HG03439 (cell line): Measurements from ENCODE around the gene CENPU.
"Not testable (repeated sequence)": the region's sequence is repeated elsewhere in the genome, so short reads cannot be mapped to it uniquely, and the experiment has no call there.

Experiments used
- ATAC-seq: cut with Tn5 transposase; IDR thresholded peaks from one replicate; pipeline ENCODE4 v1.9.1; 2021; ENCODE audit warnings: mild to moderate bottlenecking, moderate library complexity; ENCODE audit not compliant: unreplicated experiment

The CENPU gene

GRCh38 chr4:184752496-184753275 is 18.8 kb upstream of the CENPU start:
- no peak for ATAC-seq

- ATAC-seq: no peak
Observed at GRCh38 chr4:184751585-184751956, 17.7 kb upstream of the CENPU start.

- no peak for ATAC-seq
Observed at GRCh38 chr4:184750926-184751584, 17.2 kb upstream of the CENPU start.

- ATAC-seq: no peak
Observed at GRCh38 chr4:184748251-184748652, 14.4 kb upstream of the CENPU start.

- no peak for ATAC-seq
Observed at GRCh38 chr4:184747034-184747830, 13.3 kb upstream of the CENPU start.

- ATAC-seq: no peak
Observed at GRCh38 chr4:184745831-184746795, 12.2 kb upstream of the CENPU start.

- no peak for ATAC-seq
Observed at GRCh38 chr4:184744236-184744635, 10.3 kb upstream of the CENPU start.

GRCh38 chr4:184743650-184744049 is 9.8 kb upstream of the CENPU start:
- ATAC-seq: no peak

- ATAC-seq: not testable (repeated sequence)
Observed at GRCh38 chr4:184741651-184742050, 7.8 kb upstream of the CENPU start.

GRCh38 chr4:184740980-184741391 is 7.1 kb upstream of the CENPU start:
- no peak for ATAC-seq

- ATAC-seq: not testable (repeated sequence)
Observed at GRCh38 chr4:184739575-184739974, 5.7 kb upstream of the CENPU start.

GRCh38 chr4:184734758-184735157 is 862 bp upstream of the CENPU start:
- ATAC-seq: no peak

- no peak for ATAC-seq
Observed at GRCh38 chr4:184732126-184732525, 1.8 kb downstream of the CENPU start.

- ATAC-seq: no peak
Observed at GRCh38 chr4:184731056-184731455, 2.8 kb downstream of the CENPU start.

GRCh38 chr4:184729946-184730345 is 4.0 kb downstream of the CENPU start:
- ATAC-seq: no peak

- ATAC-seq: no peak
Observed at GRCh38 chr4:184728858-184729257, 5.0 kb downstream of the CENPU start.

- no peak for ATAC-seq
Observed at GRCh38 chr4:184727430-184727829, 6.5 kb downstream of the CENPU start.

GRCh38 chr4:184722798-184723197 is 11.1 kb downstream of the CENPU start:
- no peak for ATAC-seq

- ATAC-seq: no peak
Observed at GRCh38 chr4:184721254-184721653, 12.6 kb downstream of the CENPU start.

- no peak for ATAC-seq
Observed at GRCh38 chr4:184719407-184719806, 14.5 kb downstream of the CENPU start.

- no peak for ATAC-seq
Observed at GRCh38 chr4:184715526-184715925, 18.4 kb downstream of the CENPU start.
